ENCODE measurements around the gene FZR1. TPM values are rescaled to one million over a fixed set of nuclear protein-coding genes. Genes with fewer than 3 reads are reported as not detected.

FZR1 gene
- total RNA-seq, 1 donor from 2014 or later = 20.7 TPM

DNA sequence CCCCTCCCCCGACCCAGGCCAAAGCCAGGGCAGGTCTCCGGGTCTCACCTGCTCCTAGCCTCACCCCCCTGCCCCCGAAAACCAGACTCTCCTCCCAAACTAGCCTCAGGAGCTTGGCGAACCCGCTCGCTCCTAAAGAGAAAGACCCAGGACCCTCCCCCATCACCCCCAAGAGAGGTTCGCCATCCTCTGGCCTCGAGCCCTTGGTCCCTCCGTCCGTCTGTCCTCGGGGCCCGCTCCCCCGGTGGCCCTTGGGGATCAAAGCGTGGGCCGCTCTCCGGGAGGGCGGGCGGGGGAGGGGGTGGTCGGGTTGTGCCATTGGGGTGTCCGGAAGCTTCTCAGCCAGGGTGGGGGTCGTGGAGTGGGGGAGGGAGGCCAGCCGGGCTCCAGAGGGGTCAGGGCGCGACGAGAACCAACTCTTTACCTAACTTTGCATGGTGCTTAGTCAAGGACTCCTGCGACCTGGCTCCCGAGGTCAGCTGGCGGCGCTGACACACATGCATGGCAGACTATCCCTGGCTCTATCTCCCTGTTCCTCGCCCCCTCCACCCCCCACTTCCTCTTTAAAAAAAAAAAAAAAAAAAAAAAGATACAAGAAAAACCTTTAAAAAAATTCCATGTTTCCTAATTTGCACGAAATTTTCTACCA is 41.4 kb upstream of the FZR1 start:
- H3K9me3 ChIP-seq (replicated peaks) = no peaks in the 10 kb centered on the region
- intact Hi-C loops (cut with micrococcal nuclease) = no loop called here
- peak overlapping the region; percentile 40 for H3K27ac ChIP-seq (replicated peaks)
- no peak for DNase-seq
- H3K27me3 ChIP-seq (ENCODE audit: low read depth) = no peaks in the 10 kb centered on the region
- peaks cover 33% of the 10 kb centered on the region for H3K36me3 ChIP-seq
- peaks cover 63% of the 10 kb centered on the region for H3K4me1 ChIP-seq
- H3K4me3 ChIP-seq = no peak overlapping the region
- TF ChIP-seq, protein P1, sequence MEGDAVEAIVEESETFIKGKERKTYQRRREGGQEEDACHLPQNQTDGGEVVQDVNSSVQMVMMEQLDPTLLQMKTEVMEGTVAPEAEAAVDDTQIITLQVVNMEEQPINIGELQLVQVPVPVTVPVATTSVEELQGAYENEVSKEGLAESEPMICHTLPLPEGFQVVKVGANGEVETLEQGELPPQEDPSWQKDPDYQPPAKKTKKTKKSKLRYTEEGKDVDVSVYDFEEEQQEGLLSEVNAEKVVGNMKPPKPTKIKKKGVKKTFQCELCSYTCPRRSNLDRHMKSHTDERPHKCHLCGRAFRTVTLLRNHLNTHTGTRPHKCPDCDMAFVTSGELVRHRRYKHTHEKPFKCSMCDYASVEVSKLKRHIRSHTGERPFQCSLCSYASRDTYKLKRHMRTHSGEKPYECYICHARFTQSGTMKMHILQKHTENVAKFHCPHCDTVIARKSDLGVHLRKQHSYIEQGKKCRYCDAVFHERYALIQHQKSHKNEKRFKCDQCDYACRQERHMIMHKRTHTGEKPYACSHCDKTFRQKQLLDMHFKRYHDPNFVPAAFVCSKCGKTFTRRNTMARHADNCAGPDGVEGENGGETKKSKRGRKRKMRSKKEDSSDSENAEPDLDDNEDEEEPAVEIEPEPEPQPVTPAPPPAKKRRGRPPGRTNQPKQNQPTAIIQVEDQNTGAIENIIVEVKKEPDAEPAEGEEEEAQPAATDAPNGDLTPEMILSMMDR (IDR thresholded peaks at IDR 0.05; ENCODE audit: borderline replicate concordance) = no peak

DNA sequence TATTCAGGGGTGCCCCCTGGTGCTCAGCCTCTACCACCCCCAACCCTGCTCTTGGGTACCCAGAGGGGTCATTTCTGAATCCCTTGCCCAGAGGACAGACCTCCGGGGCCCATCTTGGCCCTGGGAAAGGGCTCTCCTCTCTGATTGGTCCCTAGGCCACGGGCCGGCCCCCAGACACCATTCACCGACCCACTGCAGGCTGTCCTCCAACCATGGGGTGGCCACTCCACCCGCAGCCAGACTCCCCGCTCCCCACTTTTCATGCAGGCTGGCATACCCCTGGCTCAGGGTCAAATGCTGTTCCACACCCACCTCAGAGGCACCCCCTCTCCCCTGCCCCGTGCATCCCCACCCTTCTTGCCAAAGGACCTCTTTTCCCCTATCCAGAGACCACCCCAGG is 40.6 kb upstream of the FZR1 start:
- DNase-seq = no peak
- peaks cover 30% of the 10 kb centered on the region for H3K36me3 ChIP-seq
- no peaks in the 10 kb centered on the region for H3K9me3 ChIP-seq (replicated peaks)
- peaks cover 57% of the 10 kb centered on the region for H3K4me1 ChIP-seq
- intact Hi-C loops (cut with micrococcal nuclease) = no loop called here
- no peaks in the 10 kb centered on the region for H3K27me3 ChIP-seq (ENCODE audit: low read depth)
- no peak overlapping the region for H3K4me3 ChIP-seq
- TF ChIP-seq, protein P1 (IDR thresholded peaks at IDR 0.05; ENCODE audit: borderline replicate concordance) = no peak
- peak overlapping the region; percentile 42 for H3K27ac ChIP-seq (replicated peaks)

DNA sequence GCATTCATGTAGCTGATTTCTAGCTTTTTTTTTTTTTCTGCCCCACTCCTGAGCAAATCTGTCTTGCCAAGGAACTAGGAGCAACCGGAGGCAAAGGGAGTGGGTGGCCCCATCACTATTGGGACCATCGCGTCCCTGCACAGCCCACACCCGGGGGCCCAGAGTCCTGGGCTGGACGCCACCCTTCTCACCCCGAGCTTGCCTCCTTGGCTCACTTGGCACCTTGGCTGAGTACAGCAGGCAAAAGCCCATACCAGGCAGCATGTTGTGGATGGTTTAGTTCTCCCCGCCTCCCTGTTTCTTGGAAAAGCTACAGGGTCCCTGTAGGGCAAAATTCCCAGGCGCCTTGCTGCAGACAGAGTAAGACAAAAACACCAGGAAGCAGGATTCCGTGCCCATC is 39.5 kb upstream of the FZR1 start:
- no peak for DNase-seq
- TF ChIP-seq, protein P1 (IDR thresholded peaks at IDR 0.05; ENCODE audit: borderline replicate concordance) = no peak
- Histone ChIP-seq H3K4me3 (no peak overlapping the region), H3K27ac (replicated peaks) (peak overlapping the region; percentile 42), H3K36me3 (peaks cover 21% of the 10 kb centered on the region), H3K4me1 (peaks cover 58% of the 10 kb centered on the region), H3K9me3 (replicated peaks) (no peaks in the 10 kb centered on the region), H3K27me3 (ENCODE audit: low read depth) (no peaks in the 10 kb centered on the region)
- intact Hi-C loops (cut with micrococcal nuclease) = no loop called here

DNA sequence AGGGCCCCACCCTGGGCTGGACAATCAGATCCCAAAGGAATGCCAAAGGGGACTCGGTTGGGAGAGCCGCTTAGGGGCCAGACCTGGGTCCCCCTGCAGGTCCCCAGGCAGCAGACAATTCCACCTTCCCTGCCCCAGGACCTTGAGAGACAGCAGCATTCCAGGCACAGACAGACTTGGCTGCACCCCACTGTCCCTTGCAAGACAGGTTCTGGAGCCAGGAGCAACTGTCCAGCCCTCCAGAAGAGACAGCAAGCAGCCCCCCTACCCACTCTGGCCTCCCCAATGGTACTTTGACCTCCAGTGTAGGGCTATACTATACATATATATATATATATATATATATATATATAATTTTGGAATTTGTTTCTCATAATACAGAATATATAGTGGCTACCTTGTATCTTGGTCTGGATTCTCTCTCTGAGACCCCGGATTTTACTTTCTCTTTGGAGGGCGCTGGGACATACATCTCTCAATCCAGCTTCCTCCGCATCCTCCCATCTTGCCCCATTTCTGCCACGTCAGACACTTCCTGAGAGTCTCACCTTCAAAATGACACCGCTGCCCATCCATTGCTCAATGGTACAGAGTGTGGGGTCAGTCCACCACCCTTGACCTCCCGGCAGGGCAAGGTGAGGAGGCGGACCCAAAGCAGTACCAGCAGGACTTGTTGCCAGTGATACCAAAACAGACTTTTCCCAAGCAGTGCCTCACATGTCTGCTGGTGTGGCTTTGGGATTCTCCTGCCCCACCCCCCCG is 38.5 kb upstream of the FZR1 start:
- H3K4me1 ChIP-seq = peaks cover 68% of the 10 kb centered on the region
- H3K27ac ChIP-seq (replicated peaks) = peak overlapping the region; percentile 38
- no peak for DNase-seq

DNA sequence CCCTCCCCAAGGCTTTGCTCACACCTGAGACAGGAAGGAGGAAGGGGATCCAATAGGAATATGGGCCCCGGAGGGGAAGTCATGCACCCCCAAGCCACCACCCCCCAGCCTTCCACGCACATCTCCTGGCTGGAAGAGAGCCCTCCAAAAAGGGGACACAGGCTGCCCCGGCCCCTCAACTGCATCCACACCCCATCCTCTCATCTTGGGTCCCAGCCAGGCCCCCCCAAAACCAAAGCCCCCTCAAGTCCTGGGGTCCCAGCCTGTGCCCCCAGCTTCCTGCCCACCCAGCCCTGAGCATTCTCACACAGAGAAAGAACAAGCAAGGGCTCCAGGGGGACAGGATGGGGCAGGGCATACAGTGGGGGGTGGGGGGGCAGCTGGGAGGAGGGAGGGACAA is 37.9 kb upstream of the FZR1 start:
- peak overlapping the region; percentile 12 for H3K27ac ChIP-seq (replicated peaks)

More for the DNA sequence above, 38.5 kb upstream of the FZR1 start:
- Histone ChIP-seq H3K9me3 (replicated peaks) (no peaks in the 10 kb centered on the region), H3K27me3 (ENCODE audit: low read depth) (no peaks in the 10 kb centered on the region), H3K36me3 (peaks cover 17% of the 10 kb centered on the region), H3K4me3 (no peak overlapping the region)
- intact Hi-C loops (cut with micrococcal nuclease) = no loop called here
- TF ChIP-seq, protein P1 (IDR thresholded peaks at IDR 0.05; ENCODE audit: borderline replicate concordance) = no peak

More for the DNA sequence above, 37.9 kb upstream of the FZR1 start:
- Histone ChIP-seq H3K36me3 (peaks cover 11% of the 10 kb centered on the region), H3K9me3 (replicated peaks) (no peaks in the 10 kb centered on the region), H3K4me1 (peaks cover 71% of the 10 kb centered on the region), H3K4me3 (no peak overlapping the region), H3K27me3 (ENCODE audit: low read depth) (no peaks in the 10 kb centered on the region)
- intact Hi-C loops (cut with micrococcal nuclease) = no loop called here
- TF ChIP-seq, protein P1 (IDR thresholded peaks at IDR 0.05; ENCODE audit: borderline replicate concordance) = no peak
- DNase-seq = no peak

Measured in left ventricle myocardium inferior (tissue), 1 donor.